Vagina (tissue), 2 donors: Measurements from ENCODE around the gene ACSF2. TPM values are rescaled to one million over a fixed set of nuclear protein-coding genes. Genes with fewer than 3 reads are reported as not detected.

Experiments
- DNase-seq, 2 donors: peaks; one replicate each; pipeline ENCODE4 v3.0.0-alpha.2; 2017; ENCODE audit errors: extremely low spot score in 2 of 2
- H3K27ac ChIP-seq: fragments of 200-600 bp; sonication (generic); one replicate; pipeline ENCODE4 v1.5.1; 2019
- H3K27me3 ChIP-seq: fragments of 200-600 bp; sonication (generic); one replicate; pipeline ENCODE4 v1.5.1; 2019
- H3K36me3 ChIP-seq, 2 donors: fragments of 200-600 bp; sonication (generic); one replicate each; pipeline ENCODE4 v1.5.1; 2017 to 2019
- H3K4me1 ChIP-seq: fragments of 200-600 bp; sonication (generic); one replicate; pipeline ENCODE4 v1.5.1; 2019
- H3K4me3 ChIP-seq, 2 donors: fragments of 200-600 bp; sonication (generic); 1 replicate in 1 of 2; 2 replicates in 1 of 2; pipeline ENCODE4 v1.5.1; 2016 to 2019
- H3K9me3 ChIP-seq: fragments of 200-600 bp; sonication (generic); one replicate; pipeline ENCODE4 v1.5.1; 2019
- POLR2A ChIP-seq, 2 donors: fragments of 450-650 bp; IDR thresholded peaks; one replicate each; pipeline ENCODE4 v1.6.1; 2017; ENCODE audit warnings: antibody characterized with exemption in 2 of 2, mild to moderate bottlenecking in 2 of 2, moderate library complexity in 2 of 2
- POLR2AphosphoS5 ChIP-seq, 2 donors: sonication (generic); formaldehyde crosslinking; IDR thresholded peaks; one replicate each; pipeline ENCODE4 v1.9.0; 2017; ENCODE audit warnings: antibody characterized with exemption in 2 of 2, mild to moderate bottlenecking in 2 of 2, low read depth in 1 of 2; ENCODE audit not compliant: insufficient read depth in 1 of 2
- intact Hi-C: fragments of 100-400 bp; cut with DNase I; formaldehyde crosslinking; loops from one replicate; pipeline ENCODE4 v1.15.1; 2023
- total RNA-seq: library from RNA; depleted of rRNA; stranded (reverse); fragments of >200 nt; gene quantifications from one replicate; pipeline ENCODE4 v1.2.3, GENCODE V29; 2016
- TF ChIP-seq, protein P1 (sequence below), 3 experiments: fragments of 450-650 bp in 2 of 3; fragments of 200-600 bp in 1 of 3; sonication (generic) in 1 of 3; IDR thresholded peaks; one replicate each; pipeline ENCODE4 v1.5.1; 2017 to 2019; ENCODE audit warnings: antibody characterized with exemption in 3 of 3, mild to moderate bottlenecking in 2 of 3, moderate library complexity in 2 of 3

The ACSF2 gene
- total RNA-seq, 1 donor from 2014 or later: 56.0 TPM

DNA sequence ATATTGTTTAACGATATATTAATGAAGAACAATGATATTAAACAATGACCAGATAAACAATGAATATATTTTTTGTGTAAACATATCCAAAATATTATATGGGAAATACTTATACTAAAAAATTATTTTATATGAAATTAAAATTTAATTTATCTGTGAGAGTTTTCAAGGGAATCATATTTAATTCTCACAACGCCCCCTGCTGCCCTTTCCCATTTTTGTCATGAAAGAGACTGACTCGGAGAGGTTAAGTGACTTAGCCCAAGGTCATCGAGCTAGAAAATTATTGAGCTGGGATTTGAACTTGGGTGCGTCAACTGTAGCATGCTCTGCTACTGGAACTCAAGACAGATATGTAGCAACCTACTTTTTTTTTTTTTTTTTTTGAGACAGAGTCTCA is 75.0 kb downstream of the ACSF2 start:
- H3K9me3 ChIP-seq: no peaks in the 10 kb centered on the region
- TF ChIP-seq POLR2AphosphoS5 (IDR thresholded peaks at IDR 0.05; ENCODE audit: insufficient read depth in 1 of 2, low read depth in 1 of 2) (no peak), POLR2A (IDR thresholded peaks at IDR 0.05) (no peak)
- no peaks in the 10 kb centered on the region for H3K27me3 ChIP-seq
- no peaks in the 10 kb centered on the region for H3K4me1 ChIP-seq
- H3K27ac ChIP-seq: no peak overlapping the region
- no peak overlapping the region for H3K4me3 ChIP-seq
- no peaks in the 10 kb centered on the region for H3K36me3 ChIP-seq
- DNase-seq: no peak
- intact Hi-C loops: no loop called here

DNA sequence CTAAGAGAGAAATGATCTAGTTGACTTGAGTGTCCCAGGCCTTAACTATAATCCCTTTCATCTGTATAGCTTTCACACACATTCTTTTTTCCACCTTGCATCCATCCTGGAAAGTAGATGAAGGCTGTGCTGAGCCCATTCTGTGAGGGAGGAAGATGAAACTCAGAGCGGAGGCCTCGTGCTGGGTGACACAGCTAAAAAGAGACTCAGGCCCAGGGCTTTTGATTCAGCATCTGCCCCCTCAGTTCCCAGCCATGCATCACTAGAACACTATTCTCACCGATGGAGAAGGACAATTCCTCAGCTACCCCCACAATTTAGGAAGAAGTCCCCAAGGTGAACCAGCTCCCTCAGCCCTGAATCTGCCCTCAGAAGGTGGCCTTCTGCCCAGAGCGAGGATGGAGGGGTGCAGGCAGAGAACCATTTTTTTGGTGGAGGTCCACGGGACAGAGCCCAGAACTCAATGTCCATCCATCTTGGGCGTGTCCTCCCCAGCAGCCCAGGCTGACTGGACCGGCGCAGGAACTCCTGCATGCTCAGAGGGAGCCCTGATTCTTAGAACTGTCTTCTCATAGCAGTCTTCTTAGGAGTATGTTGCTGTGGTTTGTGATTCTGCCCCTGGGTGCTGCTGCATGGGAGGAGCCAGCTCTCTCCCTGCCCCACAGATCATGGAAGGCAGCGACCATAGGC is 76.4 kb downstream of the ACSF2 start:
- Histone ChIP-seq H3K4me1 (no peaks in the 10 kb centered on the region), H3K9me3 (no peaks in the 10 kb centered on the region), H3K27ac (no peak overlapping the region), H3K36me3 (no peaks in the 10 kb centered on the region), H3K27me3 (no peaks in the 10 kb centered on the region), H3K4me3 (no peak overlapping the region)
- TF ChIP-seq POLR2A (IDR thresholded peaks at IDR 0.05): no peak
- TF ChIP-seq, protein P1, sequence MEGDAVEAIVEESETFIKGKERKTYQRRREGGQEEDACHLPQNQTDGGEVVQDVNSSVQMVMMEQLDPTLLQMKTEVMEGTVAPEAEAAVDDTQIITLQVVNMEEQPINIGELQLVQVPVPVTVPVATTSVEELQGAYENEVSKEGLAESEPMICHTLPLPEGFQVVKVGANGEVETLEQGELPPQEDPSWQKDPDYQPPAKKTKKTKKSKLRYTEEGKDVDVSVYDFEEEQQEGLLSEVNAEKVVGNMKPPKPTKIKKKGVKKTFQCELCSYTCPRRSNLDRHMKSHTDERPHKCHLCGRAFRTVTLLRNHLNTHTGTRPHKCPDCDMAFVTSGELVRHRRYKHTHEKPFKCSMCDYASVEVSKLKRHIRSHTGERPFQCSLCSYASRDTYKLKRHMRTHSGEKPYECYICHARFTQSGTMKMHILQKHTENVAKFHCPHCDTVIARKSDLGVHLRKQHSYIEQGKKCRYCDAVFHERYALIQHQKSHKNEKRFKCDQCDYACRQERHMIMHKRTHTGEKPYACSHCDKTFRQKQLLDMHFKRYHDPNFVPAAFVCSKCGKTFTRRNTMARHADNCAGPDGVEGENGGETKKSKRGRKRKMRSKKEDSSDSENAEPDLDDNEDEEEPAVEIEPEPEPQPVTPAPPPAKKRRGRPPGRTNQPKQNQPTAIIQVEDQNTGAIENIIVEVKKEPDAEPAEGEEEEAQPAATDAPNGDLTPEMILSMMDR (IDR thresholded peaks at IDR 0.05): no peak
- no peak for TF ChIP-seq POLR2AphosphoS5 (IDR thresholded peaks at IDR 0.05; ENCODE audit: insufficient read depth in 1 of 2, low read depth in 1 of 2)
- intact Hi-C loops: no loop called here
- no peak for DNase-seq

DNA sequence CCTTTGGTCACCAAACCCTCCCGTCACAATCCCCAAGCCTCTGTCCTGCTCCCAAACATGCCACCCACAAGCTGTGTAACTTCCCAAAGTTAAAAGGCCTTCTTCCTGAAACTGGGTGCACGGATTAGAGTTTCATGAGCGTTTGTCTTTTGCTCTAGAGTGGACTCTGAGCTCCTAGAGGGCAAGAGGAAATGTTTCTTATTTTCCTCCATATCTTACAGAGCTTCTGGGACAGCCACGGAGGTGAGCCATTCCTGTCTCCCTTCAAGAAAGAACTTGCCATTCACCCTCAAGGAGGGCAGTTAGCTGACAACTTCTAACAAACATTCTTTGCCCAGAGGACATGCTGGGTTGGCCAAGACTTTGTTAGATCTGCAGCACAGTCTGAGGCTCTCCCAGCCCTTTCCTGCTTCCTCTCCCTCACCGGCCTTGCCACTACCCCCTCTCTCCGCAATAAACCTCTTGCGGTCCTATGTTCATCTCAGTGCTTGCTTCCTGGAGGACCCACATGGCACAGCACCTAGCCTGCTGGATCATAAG is 79.6 kb downstream of the ACSF2 start:
- Histone ChIP-seq H3K4me3 (no peak overlapping the region), H3K27ac (no peak overlapping the region), H3K36me3 (no peaks in the 10 kb centered on the region), H3K9me3 (no peaks in the 10 kb centered on the region), H3K4me1 (peaks cover 20% of the 10 kb centered on the region), H3K27me3 (no peaks in the 10 kb centered on the region)
- intact Hi-C loops: no loop called here
- no peak for DNase-seq
- TF ChIP-seq POLR2A (IDR thresholded peaks at IDR 0.05) (no peak), POLR2AphosphoS5 (IDR thresholded peaks at IDR 0.05; ENCODE audit: insufficient read depth in 1 of 2, low read depth in 1 of 2) (no peak)
- TF ChIP-seq, protein P1 (IDR thresholded peaks at IDR 0.05): no peak

DNA sequence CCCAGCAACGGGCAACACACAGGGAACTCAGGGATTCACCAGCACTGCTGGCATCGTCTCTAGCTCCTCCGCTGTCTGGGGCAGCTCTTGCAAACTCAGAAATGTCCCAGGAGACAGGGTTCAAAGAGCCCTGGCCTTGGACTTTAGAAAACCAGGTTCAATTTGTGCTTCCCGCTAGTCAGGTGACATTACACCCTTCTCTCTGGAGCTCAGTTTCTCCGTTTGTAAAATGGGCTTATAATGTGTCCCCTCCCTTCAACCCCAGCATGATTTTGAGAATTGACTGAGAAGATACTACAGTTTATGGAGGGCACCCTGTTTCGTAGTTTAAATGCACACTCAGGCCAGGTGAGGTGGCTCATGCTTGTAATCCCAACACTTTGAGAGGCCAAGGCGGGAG is 80.3 kb downstream of the ACSF2 start:
- TF ChIP-seq, protein P1 (IDR thresholded peaks at IDR 0.05): no peak
- TF ChIP-seq POLR2AphosphoS5 (IDR thresholded peaks at IDR 0.05; ENCODE audit: insufficient read depth in 1 of 2, low read depth in 1 of 2) (no peak), POLR2A (IDR thresholded peaks at IDR 0.05) (no peak)
- Histone ChIP-seq H3K4me1 (peaks cover 20% of the 10 kb centered on the region), H3K36me3 (no peaks in the 10 kb centered on the region), H3K27me3 (no peaks in the 10 kb centered on the region), H3K4me3 (no peak overlapping the region), H3K27ac (no peak overlapping the region), H3K9me3 (no peaks in the 10 kb centered on the region)
- no peak for DNase-seq
- intact Hi-C loops: no loop called here

DNA sequence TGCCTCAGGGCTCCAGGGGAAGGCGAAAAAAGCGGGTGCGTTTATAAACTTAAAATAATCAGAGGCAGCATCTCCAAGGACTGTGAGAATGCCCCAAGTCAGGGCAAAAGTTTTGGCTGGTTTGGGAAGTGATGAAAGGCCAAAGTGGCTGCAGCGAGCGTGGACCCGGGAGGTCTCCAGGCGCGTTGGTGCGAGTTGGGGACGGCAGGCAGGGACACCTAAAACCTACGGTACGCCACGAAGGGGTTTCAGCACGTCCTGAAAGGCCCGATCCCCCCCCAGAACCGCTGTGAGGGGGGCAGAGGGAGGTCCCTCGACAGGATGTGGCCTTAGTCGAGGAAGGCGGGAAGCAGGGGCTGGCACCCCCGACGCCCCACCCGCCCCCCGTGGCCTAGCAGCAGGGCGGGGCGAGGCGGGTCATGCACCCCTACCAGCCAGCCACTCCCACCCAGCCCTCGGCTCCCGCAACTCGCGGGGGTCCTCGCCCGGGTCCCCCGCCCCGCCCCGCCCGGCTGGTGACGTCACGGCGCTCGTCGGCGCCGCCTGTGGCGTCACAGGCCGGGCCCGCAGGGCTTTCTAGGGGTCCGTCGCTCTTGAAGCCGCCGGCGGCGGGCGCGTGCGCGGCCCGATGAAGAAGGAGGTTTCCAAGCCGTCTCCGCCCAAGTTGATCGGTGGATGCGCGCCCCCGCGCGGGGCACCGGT is 82.0 kb downstream of the ACSF2 start, which contains the start of gene MYCBPAP:
Gene MYCBPAP (plus strand): TSS at position 569 of the 702 bp plus-strand sequence. CDS start 236 bp downstream, outside the sequence.
- peak in 1 of 2 donors; percentile 24 for TF ChIP-seq POLR2AphosphoS5 (IDR thresholded peaks at IDR 0.05; ENCODE audit: insufficient read depth in 1 of 2, low read depth in 1 of 2)
- TF ChIP-seq, protein P1 (IDR thresholded peaks at IDR 0.05): peak in 1 of 3 experiments; percentile 29
- no peak for TF ChIP-seq POLR2A (IDR thresholded peaks at IDR 0.05)
- Histone ChIP-seq H3K27me3 (no peaks in the 10 kb centered on the region), H3K9me3 (no peaks in the 10 kb centered on the region), H3K4me1 (peaks cover 20% of the 10 kb centered on the region), H3K36me3 (no peaks in the 10 kb centered on the region), H3K4me3 (peak within 1 kb of the TSS; percentile 64 to 82), H3K27ac (peak within 1 kb of the TSS; percentile 96)
- no peak for DNase-seq
- intact Hi-C loops: no loop called here
